ENCODE measurements around the gene CHCHD3. TPM values are rescaled to one million over a fixed set of nuclear protein-coding genes. Genes with fewer than 3 reads are reported as not detected.

The CHCHD3 gene
- total and polyA plus RNA-seq, 12 donors: 12.3 to 113 (median 54.2) TPM

DNA sequence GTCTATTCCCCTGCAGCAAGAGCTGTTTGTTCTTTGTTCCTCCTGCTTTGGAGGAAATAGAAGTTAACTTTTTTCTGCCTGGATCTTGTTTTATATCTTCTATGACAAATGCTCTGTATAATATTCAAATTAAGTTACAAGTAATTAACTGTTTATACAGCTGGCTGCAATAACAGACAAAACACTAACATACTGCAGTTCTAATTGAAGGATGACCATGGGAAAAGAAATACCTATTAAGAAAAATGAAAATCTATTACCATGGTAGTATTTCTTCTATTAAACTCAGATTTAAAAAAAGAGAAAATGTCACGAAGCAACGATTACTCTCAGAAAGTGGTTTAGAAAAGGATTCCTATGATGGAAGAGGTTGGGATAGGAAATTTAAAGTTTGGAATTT is 291.8 kb downstream of the CHCHD3 start:
- intact Hi-C loops (cut with DNase I): no loop called here
- Histone ChIP-seq H3K27ac (no peak overlapping the region), H3K36me3 (replicated peaks in 1 of 2) (no peaks in the 10 kb centered on the region), H3K9me3 (replicated peaks in 1 of 3) (no peaks in the 10 kb centered on the region), H3K4me1 (replicated peaks in 1 of 2) (no peaks in the 10 kb centered on the region), H3K27me3 (no peaks in the 10 kb centered on the region), H3K4me3 (no peak overlapping the region)
- no peak for TF ChIP-seq POLR2A (IDR thresholded peaks at IDR 0.05)
- no peak for DNase-seq
- 84 to 96% (median 93%) methylated on average over 2 of the region's 2 CpGs for WGBS, 4 donors

DNA sequence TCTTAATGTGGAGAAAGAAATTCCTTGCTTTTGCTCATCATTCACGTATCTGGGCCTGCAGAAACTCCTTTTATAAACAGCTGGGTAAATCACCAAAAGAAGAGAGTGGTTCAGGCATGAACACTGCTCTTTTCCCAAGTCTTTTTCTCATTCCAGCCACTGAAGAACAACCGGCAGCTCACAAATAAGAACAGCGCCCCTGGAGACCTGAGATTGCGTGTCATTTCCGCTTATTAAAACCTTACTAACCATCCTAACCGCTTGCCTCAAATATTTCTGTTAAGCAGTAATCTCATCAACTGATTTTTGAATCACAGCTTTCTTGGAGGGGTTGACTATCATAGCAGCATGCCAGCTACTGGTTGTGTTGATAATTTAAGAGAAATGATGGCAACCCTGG is 292.6 kb downstream of the CHCHD3 start:
- Histone ChIP-seq H3K27ac (no peak overlapping the region), H3K36me3 (replicated peaks in 1 of 2) (no peaks in the 10 kb centered on the region), H3K9me3 (replicated peaks in 1 of 3) (no peaks in the 10 kb centered on the region), H3K4me1 (replicated peaks in 1 of 2) (no peaks in the 10 kb centered on the region), H3K27me3 (no peaks in the 10 kb centered on the region), H3K4me3 (no peak overlapping the region)
- intact Hi-C loops (cut with DNase I): no loop called here
- TF ChIP-seq POLR2A (IDR thresholded peaks at IDR 0.05): no peak
- no peak for TF ChIP-seq CTCF (IDR thresholded peaks at IDR 0.05)
- WGBS, 4 donors: 98% methylated on average over 6 of the region's 6 CpGs
- no peak for DNase-seq

DNA sequence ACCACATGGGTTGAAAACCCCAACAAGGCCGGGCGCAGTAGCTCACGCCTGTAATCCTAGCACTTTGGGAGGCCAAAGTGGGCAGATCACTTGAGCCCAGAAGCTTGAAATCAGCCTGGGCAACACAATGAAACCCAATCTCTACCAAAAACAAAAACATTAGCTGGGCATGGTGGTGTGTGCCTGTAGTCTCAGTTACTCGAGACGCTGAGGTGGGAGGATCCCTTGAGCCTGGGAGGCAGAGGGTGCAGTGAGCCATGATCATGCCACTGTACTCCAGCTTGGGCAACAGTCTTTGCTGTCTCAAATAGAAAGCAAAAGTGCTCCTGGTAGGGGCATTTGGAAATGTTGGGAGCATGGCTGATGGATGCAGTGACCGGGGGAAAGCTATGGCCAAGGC is 296.0 kb downstream of the CHCHD3 start:
- Histone ChIP-seq H3K27me3 (no peaks in the 10 kb centered on the region), H3K4me3 (no peak overlapping the region), H3K4me1 (replicated peaks in 1 of 2) (no peaks in the 10 kb centered on the region), H3K9me3 (replicated peaks in 1 of 3) (no peaks in the 10 kb centered on the region), H3K36me3 (replicated peaks in 1 of 2) (no peaks in the 10 kb centered on the region), H3K27ac (no peak overlapping the region)
- TF ChIP-seq CTCF (IDR thresholded peaks at IDR 0.05): no peak
- no peak for TF ChIP-seq POLR2A (IDR thresholded peaks at IDR 0.05)
- intact Hi-C loops (cut with DNase I): no loop called here
- 95 to 99% (median 99%) methylated on average over 6 of the region's 6 CpGs for WGBS, 4 donors
- DNase-seq: no peak

GRCh38 chr7:132784406-132784805 is 297.5 kb downstream of the CHCHD3 start:
- 74 to 77% (median 77%) methylated on average over 4 of the region's 4 CpGs for WGBS, 4 donors
- intact Hi-C loops (cut with DNase I): no loop called here
- no peak for TF ChIP-seq CTCF (IDR thresholded peaks at IDR 0.05)
- no peak for TF ChIP-seq POLR2A (IDR thresholded peaks at IDR 0.05)

GRCh38 chr7:132783824-132784223 is 298.1 kb downstream of the CHCHD3 start:
- intact Hi-C loops (cut with DNase I): no loop called here
- H3K9me3 ChIP-seq (replicated peaks in 1 of 3): no peaks in the 10 kb centered on the region
- no peak overlapping the region for H3K4me3 ChIP-seq
- no peak overlapping the region for H3K27ac ChIP-seq
- WGBS, 4 donors: 87 to 94% (median 92%) methylated on average over 8 of the region's 8 CpGs
- no peaks in the 10 kb centered on the region for H3K36me3 ChIP-seq (replicated peaks in 1 of 2)
- no peaks in the 10 kb centered on the region for H3K27me3 ChIP-seq
- no peak for TF ChIP-seq CTCF (IDR thresholded peaks at IDR 0.05)
- TF ChIP-seq POLR2A (IDR thresholded peaks at IDR 0.05): no peak
- no peak for DNase-seq
- no peaks in the 10 kb centered on the region for H3K4me1 ChIP-seq (replicated peaks in 1 of 2)

More at GRCh38 chr7:132784406-132784805, 297.5 kb downstream of the CHCHD3 start:
- H3K36me3 ChIP-seq (replicated peaks in 1 of 2): no peaks in the 10 kb centered on the region
- no peaks in the 10 kb centered on the region for H3K4me1 ChIP-seq (replicated peaks in 1 of 2)
- H3K4me3 ChIP-seq: no peak overlapping the region
- no peaks in the 10 kb centered on the region for H3K9me3 ChIP-seq (replicated peaks in 1 of 3)
- H3K27me3 ChIP-seq: no peaks in the 10 kb centered on the region
- DNase-seq: no peak
- H3K27ac ChIP-seq: no peak overlapping the region
